BLaER1 treated with 17β-estradiol and CSF1 and Interleukin-3, amounts not matched to agents 10 nM and 100 nM (cell line): ENCODE measurements around the gene PDZK1.

Experiments used
- H3K27ac ChIP-seq, 11 experiments: shearing (Covaris generic); formaldehyde crosslinking; 2 replicates each; pipeline ENCODE4 v1.8.1; 2022
- H3K27me3 ChIP-seq, 11 experiments: shearing (Covaris generic); formaldehyde crosslinking; 2 replicates each; pipeline ENCODE4 v1.8.1; 2022
- H3K36me3 ChIP-seq, 11 experiments: shearing (Covaris generic); formaldehyde crosslinking; 2 replicates each; pipeline ENCODE4 v1.8.1; 2022
- H3K4me1 ChIP-seq, 10 experiments: shearing (Covaris generic); formaldehyde crosslinking; 2 replicates each; pipeline ENCODE4 v1.8.1; 2022
- H3K4me2 ChIP-seq, 11 experiments: shearing (Covaris generic); formaldehyde crosslinking; 2 replicates each; pipeline ENCODE4 v1.8.1; 2022
- H3K4me3 ChIP-seq, 10 experiments: shearing (Covaris generic); formaldehyde crosslinking; 2 replicates each; pipeline ENCODE4 v1.8.1; 2022
- H3K9ac ChIP-seq, 11 experiments: shearing (Covaris generic); formaldehyde crosslinking; 2 replicates each; pipeline ENCODE4 v1.8.1; 2022
- H3K9me3 ChIP-seq, 11 experiments: shearing (Covaris generic); formaldehyde crosslinking; replicated peaks in 1 of 11; 2 replicates each; pipeline ENCODE4 v1.8.1; 2022
- H4K20me1 ChIP-seq, 11 experiments: shearing (Covaris generic); formaldehyde crosslinking; 2 replicates each; pipeline ENCODE4 v1.8.1; 2022
- Cebpa-rat ChIP-seq, 11 experiments: shearing (Covaris generic); IDR thresholded peaks; 2 replicates each; pipeline ENCODE4 v1.8.1; 2022

The PDZK1 gene

GRCh38 chr1:145716641-145717345, 9.6 kb upstream of the PDZK1 start:
- Histone ChIP-seq H3K4me1 (peaks cover 0 to 10% (median 4%) of the 10 kb centered on the region in 10 experiments; a peak in 7 of 20 replicates), H3K4me3 (no peak overlapping the region), H3K36me3 (no peaks in the 10 kb centered on the region), H4K20me1 (peaks cover 0 to 7% (median 0%) of the 10 kb centered on the region in 11 experiments; a peak in 1 of 22 replicates), H3K9ac (no peak overlapping the region), H3K4me2 (no peak overlapping the region), H3K27me3 (peaks cover 12 to 22% (median 16%) of the 10 kb centered on the region in 11 experiments; a peak in 20 of 22 replicates), H3K27ac (no peak overlapping the region), H3K9me3 (no peaks in the 10 kb centered on the region)
- TF ChIP-seq Cebpa-rat (IDR thresholded peaks at IDR 0.05): no peak

GRCh38 chr1:145714524-145715111, 7.5 kb upstream of the PDZK1 start:
- Histone ChIP-seq H3K4me2 (no peak overlapping the region), H3K4me1 (no peaks in the 10 kb centered on the region), H3K27me3 (no peaks in the 10 kb centered on the region), H3K4me3 (no peak overlapping the region), H3K9ac (no peak overlapping the region), H3K36me3 (no peaks in the 10 kb centered on the region), H3K27ac (no peak overlapping the region), H4K20me1 (no peaks in the 10 kb centered on the region), H3K9me3 (no peaks in the 10 kb centered on the region)
- TF ChIP-seq Cebpa-rat (IDR thresholded peaks at IDR 0.05): no peak

- H3K27me3 ChIP-seq: no peaks in the 10 kb centered on the region
- no peaks in the 10 kb centered on the region for H3K4me1 ChIP-seq
- no peaks in the 10 kb centered on the region for H3K9me3 ChIP-seq
- H3K36me3 ChIP-seq: no peaks in the 10 kb centered on the region
- H3K4me3 ChIP-seq: no peak overlapping the region
- no peak overlapping the region for H3K4me2 ChIP-seq
- no peak for TF ChIP-seq Cebpa-rat (IDR thresholded peaks at IDR 0.05)
- no peaks in the 10 kb centered on the region for H4K20me1 ChIP-seq
- no peak overlapping the region for H3K27ac ChIP-seq
- no peak overlapping the region for H3K9ac ChIP-seq
These were observed 4.1 kb upstream of the PDZK1 start for GRCh38 chr1:145711213-145711651.

- Histone ChIP-seq H4K20me1 (no peaks in the 10 kb centered on the region), H3K9me3 (no peaks in the 10 kb centered on the region), H3K4me3 (no peak overlapping the region), H3K9ac (no peak overlapping the region), H3K4me1 (no peaks in the 10 kb centered on the region), H3K36me3 (no peaks in the 10 kb centered on the region), H3K4me2 (no peak overlapping the region), H3K27me3 (no peaks in the 10 kb centered on the region), H3K27ac (no peak overlapping the region)
- TF ChIP-seq Cebpa-rat (IDR thresholded peaks at IDR 0.05): no peak
These were observed 3.3 kb upstream of the PDZK1 start for GRCh38 chr1:145710291-145711027.

- Histone ChIP-seq H3K9ac (no peak overlapping the region), H3K9me3 (no peaks in the 10 kb centered on the region), H3K27ac (no peak overlapping the region), H3K4me2 (no peak overlapping the region), H3K4me3 (no peak overlapping the region), H3K27me3 (no peaks in the 10 kb centered on the region), H3K4me1 (no peaks in the 10 kb centered on the region), H4K20me1 (no peaks in the 10 kb centered on the region), H3K36me3 (no peaks in the 10 kb centered on the region)
- no peak for TF ChIP-seq Cebpa-rat (IDR thresholded peaks at IDR 0.05)
These were observed 895 bp upstream of the PDZK1 start for GRCh38 chr1:145708063-145708462.

GRCh38 chr1:145706086-145706664, 993 bp downstream of the PDZK1 start:
- no peak overlapping the region for H3K27ac ChIP-seq
- TF ChIP-seq Cebpa-rat (IDR thresholded peaks at IDR 0.05): no peak

GRCh38 chr1:145705622-145706021, 1.5 kb downstream of the PDZK1 start:
- TF ChIP-seq Cebpa-rat (IDR thresholded peaks at IDR 0.05): no peak
- Histone ChIP-seq H3K9ac (no peak overlapping the region), H3K27me3 (no peaks in the 10 kb centered on the region), H3K4me1 (no peaks in the 10 kb centered on the region), H3K4me2 (no peak overlapping the region), H3K4me3 (no peak overlapping the region), H4K20me1 (no peaks in the 10 kb centered on the region), H3K36me3 (no peaks in the 10 kb centered on the region), H3K27ac (no peak overlapping the region), H3K9me3 (no peaks in the 10 kb centered on the region)

More at GRCh38 chr1:145706086-145706664, 993 bp downstream of the PDZK1 start:
- Histone ChIP-seq H3K4me2 (no peak overlapping the region), H3K27me3 (no peaks in the 10 kb centered on the region), H3K9ac (no peak overlapping the region), H3K9me3 (no peaks in the 10 kb centered on the region), H3K36me3 (no peaks in the 10 kb centered on the region), H3K4me1 (no peaks in the 10 kb centered on the region), H3K4me3 (no peak overlapping the region), H4K20me1 (no peaks in the 10 kb centered on the region)

GRCh38 chr1:145702826-145703225, 4.3 kb downstream of the PDZK1 start:
- H3K4me3 ChIP-seq: no peak overlapping the region
- no peaks in the 10 kb centered on the region for H3K36me3 ChIP-seq
- H3K27me3 ChIP-seq: no peaks in the 10 kb centered on the region
- no peaks in the 10 kb centered on the region for H4K20me1 ChIP-seq
- H3K4me2 ChIP-seq: no peak overlapping the region
- H3K27ac ChIP-seq: no peak overlapping the region
- no peaks in the 10 kb centered on the region for H3K4me1 ChIP-seq
- no peaks in the 10 kb centered on the region for H3K9me3 ChIP-seq
- no peak for TF ChIP-seq Cebpa-rat (IDR thresholded peaks at IDR 0.05)
- no peak overlapping the region for H3K9ac ChIP-seq

- Histone ChIP-seq H3K4me3 (no peak overlapping the region), H4K20me1 (no peaks in the 10 kb centered on the region), H3K4me1 (peaks cover 0 to 5% (median under 1%) of the 10 kb centered on the region in 10 experiments; a peak in 9 of 20 replicates), H3K9me3 (no peaks in the 10 kb centered on the region), H3K27ac (no peak overlapping the region), H3K4me2 (no peak overlapping the region), H3K9ac (no peak overlapping the region), H3K36me3 (no peaks in the 10 kb centered on the region), H3K27me3 (no peaks in the 10 kb centered on the region)
- TF ChIP-seq Cebpa-rat (IDR thresholded peaks at IDR 0.05): no peak
These were observed 5.1 kb downstream of the PDZK1 start for GRCh38 chr1:145702052-145702451.
